BLaER1 (cell line): ENCODE measurements around the gene QSOX1.

Source experiments
- H3K27ac ChIP-seq: shearing (Covaris generic); formaldehyde crosslinking; 2 replicates; pipeline ENCODE4 v1.8.1; 2022
- H3K27me3 ChIP-seq: shearing (Covaris generic); formaldehyde crosslinking; 2 replicates; pipeline ENCODE4 v1.8.1; 2022
- H3K36me3 ChIP-seq: shearing (Covaris generic); formaldehyde crosslinking; 2 replicates; pipeline ENCODE4 v1.8.1; 2022
- H3K4me1 ChIP-seq: shearing (Covaris generic); formaldehyde crosslinking; 2 replicates; pipeline ENCODE4 v1.8.1; 2022
- H3K4me2 ChIP-seq: shearing (Covaris generic); formaldehyde crosslinking; 2 replicates; pipeline ENCODE4 v1.8.1; 2022
- H3K4me3 ChIP-seq: shearing (Covaris generic); formaldehyde crosslinking; 2 replicates; pipeline ENCODE4 v1.8.1; 2022
- H3K9ac ChIP-seq: shearing (Covaris generic); formaldehyde crosslinking; 2 replicates; pipeline ENCODE4 v1.8.1; 2022
- H3K9me3 ChIP-seq: shearing (Covaris generic); formaldehyde crosslinking; 2 replicates; pipeline ENCODE4 v1.8.1; 2022
- H4K20me1 ChIP-seq: shearing (Covaris generic); formaldehyde crosslinking; 2 replicates; pipeline ENCODE4 v1.8.1; 2022
- Cebpa-rat ChIP-seq: shearing (Covaris generic); IDR thresholded peaks from 2 replicates; pipeline ENCODE4 v1.8.1; 2022

Gene QSOX1

DNA sequence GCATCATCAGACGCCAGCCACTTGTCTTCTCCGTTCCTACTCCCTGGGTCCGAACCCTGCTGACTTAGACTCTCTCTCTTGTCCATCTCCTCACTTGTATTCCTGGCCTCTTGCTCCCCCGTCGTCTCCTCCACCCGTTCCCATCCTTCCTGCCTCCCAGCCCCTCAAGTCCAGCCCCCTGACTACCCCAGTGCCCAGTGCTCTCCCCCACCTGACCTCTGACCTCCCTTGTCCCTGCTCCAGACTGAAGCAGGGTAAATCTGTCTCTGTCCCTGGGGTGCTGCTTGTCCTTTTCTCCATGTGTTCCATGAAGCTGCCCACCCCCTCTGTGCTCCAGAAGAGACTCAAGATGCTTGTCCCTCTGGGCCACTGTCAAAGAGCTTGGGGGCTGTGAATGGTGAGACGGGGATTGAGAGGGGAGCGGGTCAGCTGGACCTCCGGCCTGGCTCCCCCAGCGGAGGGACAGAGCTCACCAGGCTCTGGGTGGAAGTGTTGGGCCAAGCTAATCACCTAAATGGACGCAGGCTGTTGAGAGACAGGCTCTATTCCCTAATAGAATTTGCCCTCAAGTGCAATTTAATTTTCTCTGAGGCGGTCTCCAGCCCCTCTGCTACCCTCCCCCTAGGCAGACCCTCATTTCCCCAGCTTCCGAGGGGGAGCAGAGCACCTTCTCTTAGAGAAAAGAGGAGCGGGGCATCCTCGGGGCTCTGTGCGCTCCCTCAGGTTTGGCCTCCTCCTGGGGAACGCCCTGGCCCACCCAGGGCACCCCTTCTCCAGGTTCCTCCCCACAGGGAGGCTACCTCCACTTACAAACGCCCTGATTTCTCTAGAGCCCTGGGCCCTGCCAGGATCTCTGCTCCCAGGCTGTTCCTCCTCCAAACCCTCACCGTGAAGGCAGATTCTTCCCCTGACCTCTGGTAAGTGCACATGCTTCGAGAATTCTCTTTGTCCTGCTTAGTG is 64.4 kb downstream of the QSOX1 start:
- no peak for TF ChIP-seq Cebpa-rat
- Histone ChIP-seq H3K9ac (no peak overlapping the region), H3K4me2 (no peak overlapping the region), H3K4me1 (peaks cover 13% of the 10 kb centered on the region), H3K27ac (no peak overlapping the region), H3K9me3 (no peaks in the 10 kb centered on the region), H3K4me3 (no peak overlapping the region), H4K20me1 (no peaks in the 10 kb centered on the region), H3K27me3 (no peaks in the 10 kb centered on the region), H3K36me3 (no peaks in the 10 kb centered on the region)

DNA sequence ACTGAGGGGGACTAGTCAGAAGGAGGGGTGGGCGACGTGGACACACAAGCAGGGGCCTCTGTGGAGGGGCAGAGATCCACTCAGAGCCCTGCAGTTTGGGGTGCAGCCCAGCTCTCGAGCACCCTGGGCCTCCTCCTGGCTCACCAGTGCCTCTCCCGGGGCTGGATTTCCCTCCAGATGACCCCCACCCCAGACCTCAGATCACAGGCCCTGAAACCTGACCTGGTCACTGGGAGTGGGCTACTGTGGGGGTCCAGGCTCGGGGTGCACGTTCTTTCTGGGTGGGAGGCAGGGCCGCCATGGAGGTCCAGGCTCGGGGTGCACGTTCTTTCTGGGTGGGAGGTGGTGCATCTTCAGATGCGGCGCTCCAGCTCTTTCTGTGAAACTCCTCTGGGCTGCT is 65.1 kb downstream of the QSOX1 start:
- Histone ChIP-seq H3K27me3 (0 out of 2 replicates have a peak, but pooled peaks cover 1% of the 10 kb centered on the region), H3K4me2 (no peak overlapping the region), H3K4me1 (peaks cover 13% of the 10 kb centered on the region), H3K27ac (no peak overlapping the region), H3K4me3 (no peak overlapping the region), H3K36me3 (no peaks in the 10 kb centered on the region), H3K9me3 (no peaks in the 10 kb centered on the region), H3K9ac (no peak overlapping the region), H4K20me1 (no peaks in the 10 kb centered on the region)
- no peak for TF ChIP-seq Cebpa-rat

DNA sequence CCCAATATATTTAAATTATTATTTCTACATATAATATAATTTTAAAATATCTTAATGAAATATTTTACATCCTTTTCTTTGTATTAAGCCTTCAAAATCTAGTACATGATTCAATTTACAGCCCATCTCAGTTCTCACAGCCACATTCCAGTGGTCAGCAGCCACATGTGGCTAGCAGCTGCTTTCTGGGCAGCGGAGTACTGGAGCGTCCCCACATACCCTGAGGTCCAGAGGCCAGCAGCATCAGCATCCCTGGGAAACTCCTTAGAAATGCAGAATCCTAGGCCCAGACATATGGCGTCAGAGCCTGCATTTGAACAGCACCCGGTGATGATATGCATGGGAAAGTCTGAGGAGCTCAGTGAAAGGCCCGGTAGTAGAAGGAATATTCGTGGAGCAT is 66.8 kb downstream of the QSOX1 start:
- no peak overlapping the region for H3K4me2 ChIP-seq
- H3K4me3 ChIP-seq, result no peak overlapping the region
- no peak for TF ChIP-seq Cebpa-rat
- peaks cover 7% of the 10 kb centered on the region for H3K9me3 ChIP-seq
- H3K4me1 ChIP-seq, result peaks cover 14% of the 10 kb centered on the region
- H3K9ac ChIP-seq, result no peak overlapping the region
- H3K27ac ChIP-seq, result no peak overlapping the region
- H3K27me3 ChIP-seq, result peaks cover 18% of the 10 kb centered on the region
- no peaks in the 10 kb centered on the region for H4K20me1 ChIP-seq
- no peaks in the 10 kb centered on the region for H3K36me3 ChIP-seq

DNA sequence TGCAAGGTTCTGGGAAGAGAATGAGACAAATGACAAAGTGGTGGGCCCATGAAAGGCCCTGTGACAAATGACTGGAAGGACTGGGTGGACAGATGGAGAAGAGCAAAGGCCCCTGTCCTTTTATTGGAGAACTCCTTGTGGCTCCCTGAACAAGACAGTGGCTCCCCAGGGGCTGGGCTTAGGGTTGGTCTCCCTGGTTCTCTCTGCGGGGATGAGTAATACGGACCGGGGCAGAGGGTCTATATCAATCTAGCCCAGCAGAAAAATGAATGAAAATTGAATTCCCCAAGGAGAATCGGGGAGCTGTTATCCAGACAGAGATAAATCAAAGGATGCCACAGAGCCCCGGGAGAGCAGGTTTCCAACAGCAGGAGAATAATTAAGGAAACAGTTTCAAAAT is 70.2 kb downstream of the QSOX1 start:
- peaks cover 15% of the 10 kb centered on the region for H3K4me1 ChIP-seq
- no peak overlapping the region for H3K27ac ChIP-seq
- H3K9ac ChIP-seq, result no peak overlapping the region
- no peak overlapping the region for H3K4me3 ChIP-seq
- H4K20me1 ChIP-seq, result peaks cover 22% of the 10 kb centered on the region
- H3K9me3 ChIP-seq, result peaks cover 14% of the 10 kb centered on the region
- H3K36me3 ChIP-seq, result no peaks in the 10 kb centered on the region
- H3K4me2 ChIP-seq, result peak overlapping the region; percentile 33
- H3K27me3 ChIP-seq, result peaks cover 52% of the 10 kb centered on the region
- TF ChIP-seq Cebpa-rat, result no peak

DNA sequence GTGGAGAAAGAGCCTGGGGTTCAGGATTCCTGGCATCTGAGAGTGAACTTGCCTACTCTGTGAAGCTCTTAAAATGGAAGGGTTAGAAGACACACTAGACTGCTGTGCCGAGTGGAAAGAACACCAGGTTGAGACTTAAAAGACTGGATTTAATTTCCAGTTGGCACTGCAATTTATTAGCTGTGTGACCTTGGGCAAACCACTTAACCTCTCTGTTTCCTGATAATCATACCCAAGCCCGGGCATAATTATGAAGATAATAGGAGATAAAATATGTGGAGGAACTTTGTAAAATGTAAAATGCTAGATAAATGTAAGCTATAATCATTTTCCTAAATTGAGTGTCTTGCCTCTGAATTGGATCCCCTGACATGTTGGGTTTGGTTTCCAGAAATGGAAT is 70.7 kb downstream of the QSOX1 start:
- Histone ChIP-seq H4K20me1 (peaks cover 23% of the 10 kb centered on the region), H3K36me3 (no peaks in the 10 kb centered on the region), H3K9ac (no peak overlapping the region), H3K27me3 (peaks cover 57% of the 10 kb centered on the region), H3K4me2 (peak overlapping the region; percentile 33), H3K4me1 (peaks cover 16% of the 10 kb centered on the region), H3K9me3 (peaks cover 14% of the 10 kb centered on the region), H3K27ac (no peak overlapping the region), H3K4me3 (no peak overlapping the region)
- no peak for TF ChIP-seq Cebpa-rat

DNA sequence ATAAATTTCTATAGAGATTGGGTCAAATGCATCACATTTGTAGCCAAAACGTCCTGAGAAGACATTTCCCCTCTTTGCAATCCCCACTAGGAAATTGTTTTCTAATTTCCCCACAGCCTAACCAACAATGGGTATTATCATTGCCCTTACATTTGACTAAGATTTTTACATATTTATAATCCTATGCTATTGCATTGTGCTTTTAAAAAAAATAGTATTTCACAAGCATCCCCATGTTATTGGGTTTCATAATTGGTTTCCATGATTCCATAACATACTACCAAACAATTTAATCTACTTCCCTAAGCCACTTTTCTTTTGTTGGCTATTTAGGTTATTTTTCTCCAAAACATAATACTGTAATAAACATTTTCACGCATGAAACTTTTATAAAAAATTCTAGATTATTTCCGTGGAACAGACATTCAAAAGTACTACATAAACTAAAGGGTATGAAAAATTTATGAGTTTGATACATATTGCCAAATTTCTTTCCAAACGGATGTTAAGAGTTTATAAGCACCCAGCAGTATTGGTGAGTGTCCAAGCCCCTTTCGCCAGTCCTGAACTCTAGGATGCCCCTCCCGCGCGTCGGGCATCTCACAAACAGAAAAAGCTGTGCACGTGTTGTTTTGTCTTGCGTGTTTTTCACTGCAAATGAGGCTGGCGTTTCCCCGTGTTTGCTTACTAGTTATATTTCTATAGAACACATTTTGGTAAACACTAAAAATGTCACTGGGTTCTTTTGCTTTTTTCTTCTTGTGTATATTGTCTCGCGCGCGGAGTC is 73.4 kb downstream of the QSOX1 start:
- Histone ChIP-seq H3K9me3 (peaks cover 23% of the 10 kb centered on the region), H3K4me3 (no peak overlapping the region), H3K27me3 (peaks cover 83% of the 10 kb centered on the region), H3K9ac (no peak overlapping the region), H3K27ac (no peak overlapping the region), H3K36me3 (no peaks in the 10 kb centered on the region), H3K4me2 (no peak overlapping the region), H4K20me1 (peaks cover 48% of the 10 kb centered on the region), H3K4me1 (peaks cover 34% of the 10 kb centered on the region)
- TF ChIP-seq Cebpa-rat, result no peak

DNA sequence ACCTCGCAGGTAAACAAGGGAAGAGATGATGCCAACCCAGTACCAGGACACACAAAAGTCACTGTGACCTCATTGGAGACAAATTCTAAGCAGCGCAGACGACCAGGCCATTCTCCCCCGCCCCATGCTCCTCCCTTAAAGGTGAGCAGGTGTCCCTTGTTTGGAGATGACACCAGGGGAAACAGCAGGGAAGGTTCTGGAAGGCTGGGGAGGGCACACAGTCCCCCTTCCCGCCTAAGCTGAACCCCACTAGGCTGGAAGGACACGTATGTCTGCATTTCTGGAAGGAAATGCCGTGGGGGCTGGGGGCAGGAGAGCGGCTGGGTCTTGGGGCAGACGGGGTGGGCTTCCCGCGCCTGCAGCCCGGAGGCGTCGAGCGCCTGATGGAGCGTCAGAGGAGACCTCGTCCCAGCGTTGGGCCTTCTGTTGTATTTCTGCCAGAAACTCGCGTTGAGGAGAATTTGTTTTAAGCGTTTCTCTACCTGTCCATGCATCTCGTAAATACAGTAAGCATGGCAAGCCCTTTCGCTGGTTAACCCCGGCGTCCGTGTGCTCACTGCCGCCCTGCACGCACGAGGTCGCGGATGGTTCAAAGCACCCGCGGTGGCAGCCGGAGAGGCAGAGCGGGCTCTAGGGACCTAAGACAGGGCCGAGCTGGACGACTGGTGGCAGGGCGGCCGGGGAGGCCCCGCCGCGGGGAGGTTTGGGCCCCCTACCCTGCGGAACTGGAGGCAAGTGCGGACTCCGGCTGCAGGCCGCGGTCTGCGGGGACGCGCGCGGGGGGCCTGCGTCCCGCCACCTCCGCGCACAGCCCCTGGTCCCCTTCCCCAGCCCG is 74.2 kb downstream of the QSOX1 start:
- peaks cover 34% of the 10 kb centered on the region for H3K4me1 ChIP-seq
- no peak overlapping the region for H3K27ac ChIP-seq
- peaks cover 56% of the 10 kb centered on the region for H4K20me1 ChIP-seq
- peaks cover 92% of the 10 kb centered on the region for H3K27me3 ChIP-seq
- H3K9me3 ChIP-seq, result peaks cover 31% of the 10 kb centered on the region
- H3K4me2 ChIP-seq, result peak overlapping the region; percentile 97
- no peak overlapping the region for H3K9ac ChIP-seq
- peak overlapping the region; percentile 68 for H3K4me3 ChIP-seq
- no peak for TF ChIP-seq Cebpa-rat
- H3K36me3 ChIP-seq, result no peaks in the 10 kb centered on the region

DNA sequence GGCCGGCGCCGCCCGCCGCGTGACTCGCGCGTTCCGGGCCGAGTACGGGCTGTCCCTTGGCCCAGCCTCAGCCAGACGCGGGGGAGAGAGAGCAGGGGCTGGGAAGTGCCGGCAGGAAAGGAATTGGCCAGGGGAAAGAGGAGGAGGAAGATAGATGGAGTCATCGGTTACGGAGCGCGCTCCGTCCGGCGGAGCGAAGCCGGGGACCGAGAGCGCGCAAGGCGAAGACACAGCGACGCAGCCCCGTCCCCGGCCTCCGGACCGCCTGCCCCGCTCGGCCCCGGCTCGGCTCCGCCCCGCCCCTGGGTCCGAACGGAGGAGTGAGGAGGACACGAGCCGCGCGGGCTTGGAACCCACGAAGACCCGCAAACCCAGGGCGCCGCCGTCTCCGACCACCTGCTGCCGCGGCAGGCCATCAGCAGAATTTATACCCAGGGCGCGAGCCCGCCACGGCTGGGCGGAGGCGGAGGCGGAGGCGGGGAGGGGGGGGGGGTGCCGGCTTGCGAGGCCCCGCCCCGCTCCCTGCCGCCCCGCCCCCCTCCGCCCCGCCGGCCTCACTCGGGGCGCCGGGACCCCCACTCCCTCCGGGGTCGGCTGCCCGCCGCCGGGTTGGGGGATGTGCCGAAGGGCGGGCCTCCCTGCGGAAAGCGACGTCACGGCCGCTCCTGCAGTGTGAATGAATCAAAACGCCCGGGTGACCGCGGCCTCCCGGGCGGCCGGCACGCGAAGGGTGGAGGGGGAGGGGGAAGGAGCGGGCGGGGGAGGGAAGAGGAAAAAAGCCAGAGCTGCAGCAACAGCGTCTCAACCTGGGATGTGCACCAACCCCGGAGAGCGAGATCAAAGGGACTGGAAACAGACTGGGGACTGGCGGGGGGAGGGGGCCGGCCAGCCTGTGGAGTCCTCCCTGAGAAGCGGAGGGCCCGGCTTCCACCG is 75.1 kb downstream of the QSOX1 start, which contains the start of gene LHX4:
LHX4 (plus strand) TSS at position 782 of the 933 bp plus-strand sequence. CDS start 266 bp downstream, outside the sequence.
- Histone ChIP-seq H3K27ac (no peak within 1 kb of the TSS), H3K4me1 (peaks cover 34% of the 10 kb centered on the region), H3K36me3 (no peaks in the 10 kb centered on the region), H3K4me3 (peak within 1 kb of the TSS; percentile 68), H3K9me3 (peaks cover 40% of the 10 kb centered on the region), H3K4me2 (peak within 1 kb of the TSS; percentile 97), H4K20me1 (peaks cover 62% of the 10 kb centered on the region), H3K9ac (no peak within 1 kb of the TSS), H3K27me3 (peaks cover 99% of the 10 kb centered on the region)
- no peak for TF ChIP-seq Cebpa-rat
